ENCODE measurements around the gene ZFP62.
"Not testable (repeated sequence)": the region's sequence is repeated elsewhere in the genome, so short reads cannot be mapped to it uniquely, and the experiment has no call there.

Gene ZFP62

GRCh38 chr5:180831139-180832093 lies 29.7 kb downstream of the ZFP62 start:
- in situ Hi-C loops (cut with MboI; ENCODE audit: low sequenced_read_pairs) = no loop called here

GRCh38 chr5:180830253-180831138 lies 30.6 kb downstream of the ZFP62 start:
- in situ Hi-C loops (cut with MboI; ENCODE audit: low sequenced_read_pairs) = no loop called here

- in situ Hi-C loops (cut with MboI; ENCODE audit: low sequenced_read_pairs) = no loop called here
Measured at GRCh38 chr5:180829726-180830125, 31.4 kb downstream of the ZFP62 start.

GRCh38 chr5:180828756-180829531 lies 32.1 kb downstream of the ZFP62 start:
- in situ Hi-C loops (cut with MboI; ENCODE audit: low sequenced_read_pairs) = not testable (repeated sequence)

GRCh38 chr5:180827374-180827773 lies 33.7 kb downstream of the ZFP62 start:
- in situ Hi-C loops (cut with MboI; ENCODE audit: low sequenced_read_pairs) = not testable (repeated sequence)

- in situ Hi-C loops (cut with MboI; ENCODE audit: low sequenced_read_pairs) = no loop called here
Measured at GRCh38 chr5:180825768-180826525, 35.1 kb downstream of the ZFP62 start.

GRCh38 chr5:180824630-180825476 lies 36.2 kb downstream of the ZFP62 start:
- in situ Hi-C loops (cut with MboI; ENCODE audit: low sequenced_read_pairs) = no loop called here

- in situ Hi-C loops (cut with MboI; ENCODE audit: low sequenced_read_pairs) = no loop called here
Measured at GRCh38 chr5:180823940-180824629, 37.0 kb downstream of the ZFP62 start.

GRCh38 chr5:180823346-180823745 lies 37.7 kb downstream of the ZFP62 start:
- in situ Hi-C loops (cut with MboI; ENCODE audit: low sequenced_read_pairs) = no loop called here

- in situ Hi-C loops (cut with MboI; ENCODE audit: low sequenced_read_pairs) = no loop called here
Measured at GRCh38 chr5:180821538-180821937, 39.5 kb downstream of the ZFP62 start.

- in situ Hi-C loops (cut with MboI; ENCODE audit: low sequenced_read_pairs) = no loop called here
Measured at GRCh38 chr5:180820788-180821321, 40.2 kb downstream of the ZFP62 start.

GRCh38 chr5:180818677-180819341 lies 42.3 kb downstream of the ZFP62 start:
- in situ Hi-C loops (cut with MboI; ENCODE audit: low sequenced_read_pairs) = no loop called here

- in situ Hi-C loops (cut with MboI; ENCODE audit: low sequenced_read_pairs) = no loop called here
Measured at GRCh38 chr5:180817893-180818674, 43.0 kb downstream of the ZFP62 start.

GRCh38 chr5:180816608-180817534 lies 44.2 kb downstream of the ZFP62 start:
- in situ Hi-C loops (cut with MboI; ENCODE audit: low sequenced_read_pairs) = no loop called here

- in situ Hi-C loops (cut with MboI; ENCODE audit: low sequenced_read_pairs) = no loop called here
Measured at GRCh38 chr5:180815293-180815917, 45.7 kb downstream of the ZFP62 start.

GRCh38 chr5:180813420-180813819 lies 47.7 kb downstream of the ZFP62 start:
- in situ Hi-C loops (cut with MboI; ENCODE audit: low sequenced_read_pairs) = no loop called here
